ENCODE data around the gene LAG3. TPM values are rescaled to one million over a fixed set of nuclear protein-coding genes. Genes with fewer than 3 reads are reported as not detected.

The LAG3 gene
- total RNA-seq, 1 experiment from 2014 or later, result 2.6 TPM

- TF ChIP-seq ELF4 (CRISPR knock-in tag; IDR thresholded peaks at IDR 0.05; ENCODE audit: low read depth) (no peak), STAT6 (CRISPR knock-in tag; conservative IDR thresholded peaks at IDR 0.05; ENCODE audit: low read depth) (no peak)
Measured at GRCh38 chr12:6772331-6772695, at the start of gene LAG3 (continued).

GRCh38 chr12:6722863-6723262 lies 49.5 kb upstream of the LAG3 start:
- ATAC-seq, result no peak
- TF ChIP-seq CTCF (IDR thresholded peaks at IDR 0.05), result no peak
- no peak for TF ChIP-seq AR (CRISPR knock-in tag; IDR thresholded peaks at IDR 0.05)
- no peak for TF ChIP-seq USF1 (CRISPR knock-in tag; IDR thresholded peaks at IDR 0.05)
- no peak for TF ChIP-seq SMAD4 (CRISPR knock-in tag; IDR thresholded peaks at IDR 0.05)
- TF ChIP-seq IRF2 (CRISPR knock-in tag; IDR thresholded peaks at IDR 0.05; ENCODE audit: borderline replicate concordance, low read depth), result no peak
- TF ChIP-seq ZBTB21 (CRISPR knock-in tag; IDR thresholded peaks at IDR 0.05; ENCODE audit: borderline replicate concordance), result no peak
- TF ChIP-seq ATF3 (CRISPR knock-in tag; conservative IDR thresholded peaks at IDR 0.05), result no peak
- TF ChIP-seq CDX4 (CRISPR knock-in tag; IDR thresholded peaks at IDR 0.05; ENCODE audit: borderline replicate concordance), result no peak
- no peak for TF ChIP-seq ZNF532 (CRISPR knock-in tag; IDR thresholded peaks at IDR 0.05; ENCODE audit: borderline replicate concordance)
- no peak for TF ChIP-seq ATF2 (CRISPR knock-in tag; IDR thresholded peaks at IDR 0.05; ENCODE audit: borderline replicate concordance, low read depth)
- no peak for TF ChIP-seq TCF7 (CRISPR knock-in tag; IDR thresholded peaks at IDR 0.05; ENCODE audit: low read depth)
- TF ChIP-seq CREB1 (CRISPR knock-in tag; IDR thresholded peaks at IDR 0.05), result no peak
- no peak for TF ChIP-seq OVOL2 (CRISPR knock-in tag; IDR thresholded peaks at IDR 0.05; ENCODE audit: borderline replicate concordance)
- TF ChIP-seq ATF1 (CRISPR knock-in tag; IDR thresholded peaks at IDR 0.05), result no peak
- no peak for TF ChIP-seq USF2 (CRISPR knock-in tag; IDR thresholded peaks at IDR 0.05)

More at GRCh38 chr12:6722863-6723262, 49.5 kb upstream of the LAG3 start:
- Mint-ChIP-seq H3K4me3 (peak overlapping the region; percentile 88), H3K4me1 (peaks cover 11% of the 10 kb centered on the region), H3K36me3 (peaks cover 9% of the 10 kb centered on the region; the same call in 1 of the 2 replicates), H3K27ac (no peak overlapping the region), H3K9me3 (no peaks in the 10 kb centered on the region), H3K27me3 (ENCODE audit: low read depth) (peaks cover 16% of the 10 kb centered on the region)
- no peak for DNase-seq (ENCODE audit: low spot score)
- ChIA-PET POLR2A (interaction anchor here (0.6 to 2.6 kb wide), 5 partner anchors 16 to 235 kb away, joined by 3 to 39 read pairs (median 13); partner anchors contain the start of genes MLF2 and ZNF384), CTCF (interaction anchor here (1.0 to 2.4 kb wide), 10 partner anchors 23 to 168 kb away, joined by 3 to 25 read pairs (median 4); partner anchors contain the start of genes PTMS and ZNF384)
